ENCODE data around the gene SLC39A3. TPM values are rescaled to one million over a fixed set of nuclear protein-coding genes. Genes with fewer than 3 reads are reported as not detected.

Gene SLC39A3
- total and polyA plus RNA-seq, 10 of the 15 experiments (the other 5 are each of a cell fraction or from before 2014, with no cell fraction given): 0.63 to 67.1 (median 51.2) TPM

- SMC1A ChIA-PET (ENCODE audit: uncharacterized antibody, unreplicated experiment): no interaction called here
- POLR2A ChIA-PET: no interaction called here
- Histone ChIP-seq H3K79me2 (ENCODE audit: control insufficient read depth, insufficient read depth, low read length) (no peaks in the 10 kb centered on the region), H4K20me1 (ENCODE audit: control insufficient read depth, insufficient read depth) (no peaks in the 10 kb centered on the region), H3K9me3 (replicated peaks; ENCODE audit: control insufficient read depth, insufficient read depth, low read length) (no peaks in the 10 kb centered on the region), H3K4me1 (ENCODE audit: control insufficient read depth, insufficient read depth, low read length) (no peaks in the 10 kb centered on the region), H3K4me2 (ENCODE audit: control insufficient read depth, insufficient read depth) (no peak overlapping the region), H3K4me3 (no peak overlapping the region), H3K27ac (ENCODE audit: control insufficient read depth, insufficient read depth) (no peak overlapping the region), H2AFZ (ENCODE audit: control insufficient read depth, low read depth, low read length) (no peak overlapping the region), H3K9ac (ENCODE audit: control insufficient read depth, insufficient read depth, low read length) (no peak overlapping the region), H3K36me3 (ENCODE audit: control insufficient read depth in 2 of 2, insufficient read depth in 2 of 2, low read length in 1 of 2) (peaks cover 8 to 45% of the 10 kb centered on the region in 2 experiments), H3K27me3 (replicated peaks in 1 of 2; ENCODE audit: control insufficient read depth in 2 of 2, insufficient read depth in 2 of 2, low read length in 1 of 2) (no peaks in the 10 kb centered on the region)
- RAD21 ChIA-PET (ENCODE audit: unreplicated experiment): no interaction called here
- no TSS peak for BruUV-seq (replicated peaks)
- TF ChIP-seq SIN3A (IDR thresholded peaks at IDR 0.05; ENCODE audit: low read depth, low read length): no peak
- TF ChIP-seq RBBP5 (conservative IDR thresholded peaks at IDR 0.05): no peak
- TF ChIP-seq YY1 (IDR thresholded peaks at IDR 0.05; ENCODE audit: low read depth, low read length): no peak
- TF ChIP-seq SUPT20H (IDR thresholded peaks at IDR 0.05; ENCODE audit: borderline replicate concordance, control insufficient read depth, low read depth, low read length): no peak
- no peak for TF ChIP-seq SREBF1 (IDR thresholded peaks at IDR 0.05; ENCODE audit: low read length)
- no peak for TF ChIP-seq ESRRA (IDR thresholded peaks at IDR 0.05; ENCODE audit: low read length)
- TF ChIP-seq ZBTB40 (IDR thresholded peaks at IDR 0.05; ENCODE audit: borderline replicate concordance): no peak
- no peak for TF ChIP-seq EP300 (IDR thresholded peaks at IDR 0.05; ENCODE audit: borderline replicate concordance in 1 of 2, control insufficient read depth in 1 of 2, low read depth in 2 of 2, low read length in 2 of 2)
- TF ChIP-seq JUND (IDR thresholded peaks at IDR 0.05; ENCODE audit: low read depth, low read length): no peak
- no peak for TF ChIP-seq POLR2A (IDR thresholded peaks at IDR 0.05; ENCODE audit: low read depth, low read length)
- FAIRE-seq: no peak
- intact Hi-C loops (cut with micrococcal nuclease; ENCODE audit: unreplicated experiment) (no loop called here), in situ Hi-C loops (cut with MboI) (no loop called here)
- WGBS (ENCODE audit: insufficient coverage, insufficient replicate concordance, low lambda C conversion rate, missing lambda C conversion rate): 93% methylated on average over 23 of the region's 23 CpGs
- ATAC-seq: no peak
- no peak for DNase-seq (ENCODE audit: low read depth, low spot score)
- CTCF ChIA-PET: no interaction called here
Measured at GRCh38 chr19:2762783-2763496, 23.1 kb upstream of the SLC39A3 start.

Measured in GM12878 (cell line).